DMS 273 (cell line): ENCODE results near the gene MRGPRE.

Experiments used
- DNase-seq: peaks from one replicate; lab custom pipeline; 2025; ENCODE audit not compliant: unreplicated experiment; lab: John Stamatoyannopoulos, UW

The MRGPRE gene

GRCh38 chr11:3181725-3182461 lies 50.3 kb downstream of the MRGPRE start:
- no peak for DNase-seq

- DNase-seq: no peak
Measured at GRCh38 chr11:3180869-3181268, 51.3 kb downstream of the MRGPRE start.

- no peak for DNase-seq
Measured at GRCh38 chr11:3178349-3178748, 53.9 kb downstream of the MRGPRE start.

GRCh38 chr11:3177931-3178330 lies 54.3 kb downstream of the MRGPRE start:
- DNase-seq: no peak
